Measurements from ENCODE around the gene DDC.

Gene DDC

DNA sequence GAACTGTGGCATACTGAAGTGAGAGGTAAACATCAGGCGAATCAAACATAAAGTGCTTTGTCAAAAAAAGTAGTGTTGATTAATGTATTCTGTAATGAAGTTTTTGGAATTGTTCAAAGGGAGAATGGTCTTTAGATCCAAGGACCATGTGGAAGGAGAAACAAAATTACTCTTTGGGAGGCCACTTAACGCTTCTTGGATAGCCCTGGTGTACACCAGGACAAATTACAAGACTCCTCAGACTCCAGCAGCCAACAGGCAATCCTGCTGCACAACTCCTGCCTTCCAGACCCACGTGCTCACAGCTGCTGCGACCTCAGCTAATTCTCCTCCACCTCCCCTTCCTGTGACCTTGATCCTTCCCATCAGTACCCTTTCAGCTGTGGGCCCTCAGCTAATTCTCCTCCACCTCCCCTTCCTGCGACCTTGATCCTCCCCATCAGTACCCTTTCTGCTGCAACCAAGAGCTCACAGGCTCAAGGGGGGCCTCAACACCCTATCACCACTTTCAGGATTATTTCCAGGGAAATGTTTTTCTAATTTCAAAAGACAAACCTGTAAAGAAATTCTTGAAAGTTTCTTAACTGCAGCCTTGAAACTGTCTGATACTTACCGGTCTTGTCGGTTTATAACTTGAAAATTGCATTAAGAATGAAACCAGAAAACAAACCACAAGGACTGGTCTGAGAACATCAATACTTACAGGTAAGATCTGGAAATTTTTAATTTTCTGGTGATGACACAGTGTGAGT lies 29.7 kb upstream of the DDC start:
- TF ChIP-seq, protein P1, sequence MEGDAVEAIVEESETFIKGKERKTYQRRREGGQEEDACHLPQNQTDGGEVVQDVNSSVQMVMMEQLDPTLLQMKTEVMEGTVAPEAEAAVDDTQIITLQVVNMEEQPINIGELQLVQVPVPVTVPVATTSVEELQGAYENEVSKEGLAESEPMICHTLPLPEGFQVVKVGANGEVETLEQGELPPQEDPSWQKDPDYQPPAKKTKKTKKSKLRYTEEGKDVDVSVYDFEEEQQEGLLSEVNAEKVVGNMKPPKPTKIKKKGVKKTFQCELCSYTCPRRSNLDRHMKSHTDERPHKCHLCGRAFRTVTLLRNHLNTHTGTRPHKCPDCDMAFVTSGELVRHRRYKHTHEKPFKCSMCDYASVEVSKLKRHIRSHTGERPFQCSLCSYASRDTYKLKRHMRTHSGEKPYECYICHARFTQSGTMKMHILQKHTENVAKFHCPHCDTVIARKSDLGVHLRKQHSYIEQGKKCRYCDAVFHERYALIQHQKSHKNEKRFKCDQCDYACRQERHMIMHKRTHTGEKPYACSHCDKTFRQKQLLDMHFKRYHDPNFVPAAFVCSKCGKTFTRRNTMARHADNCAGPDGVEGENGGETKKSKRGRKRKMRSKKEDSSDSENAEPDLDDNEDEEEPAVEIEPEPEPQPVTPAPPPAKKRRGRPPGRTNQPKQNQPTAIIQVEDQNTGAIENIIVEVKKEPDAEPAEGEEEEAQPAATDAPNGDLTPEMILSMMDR (IDR thresholded peaks at IDR 0.05; ENCODE audit: borderline replicate concordance, insufficient read depth, low read depth, low read length) = no peak
- H3K4me3 ChIP-seq (ENCODE audit: low read depth, low read length) = no peak overlapping the region

DNA sequence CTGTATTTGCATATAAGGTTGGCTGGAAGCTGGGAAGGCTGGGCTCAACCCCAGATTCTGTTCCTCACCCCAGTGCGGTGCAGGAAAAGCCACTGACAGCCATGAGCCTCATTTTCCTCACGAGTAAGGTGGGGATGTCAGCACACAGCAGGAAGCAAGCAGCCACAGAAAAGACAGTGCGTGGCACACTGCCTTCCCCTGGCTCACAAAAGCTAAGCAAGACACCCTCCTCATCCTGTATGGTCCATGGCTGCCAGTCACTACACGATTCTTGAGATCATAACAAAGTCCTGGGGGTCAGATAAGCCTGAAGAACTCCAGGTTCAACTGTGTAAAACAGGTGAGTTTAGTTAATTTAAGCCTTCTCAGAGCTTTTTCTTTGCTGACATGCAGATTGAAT lies 28.9 kb upstream of the DDC start:
- TF ChIP-seq, protein P1 (IDR thresholded peaks at IDR 0.05; ENCODE audit: borderline replicate concordance, insufficient read depth, low read depth, low read length) = no peak
- no peak overlapping the region for H3K4me3 ChIP-seq (ENCODE audit: low read depth, low read length)

GRCh38 chr7:50592940-50593339 lies 27.7 kb upstream of the DDC start:
- H3K4me3 ChIP-seq (ENCODE audit: low read depth, low read length) = no peak overlapping the region
- TF ChIP-seq, protein P1 (IDR thresholded peaks at IDR 0.05; ENCODE audit: borderline replicate concordance, insufficient read depth, low read depth, low read length) = no peak

- H3K4me3 ChIP-seq (ENCODE audit: low read depth, low read length) = no peak overlapping the region
- TF ChIP-seq, protein P1 (IDR thresholded peaks at IDR 0.05; ENCODE audit: borderline replicate concordance, insufficient read depth, low read depth, low read length) = no peak
Observed at GRCh38 chr7:50591480-50592438, 26.6 kb upstream of the DDC start.

DNA sequence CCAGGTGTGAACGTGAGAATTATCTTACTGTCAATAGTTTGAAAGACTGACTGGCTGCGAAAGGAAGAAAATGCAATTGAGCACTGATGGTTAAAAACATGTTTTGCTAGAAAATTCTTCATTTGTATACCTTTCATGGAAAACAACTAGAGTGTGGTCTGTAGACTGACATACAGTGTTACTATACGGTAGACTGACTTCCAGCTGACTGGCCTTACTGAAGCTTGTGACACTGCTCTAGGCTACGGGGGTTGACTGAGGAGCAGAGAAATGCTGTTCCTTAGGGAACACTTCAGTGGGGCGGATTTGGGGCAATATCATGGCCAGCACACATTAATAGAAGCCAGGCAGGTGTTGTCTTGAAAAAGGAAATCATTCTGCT lies 25.9 kb upstream of the DDC start:
- TF ChIP-seq, protein P1 (IDR thresholded peaks at IDR 0.05; ENCODE audit: borderline replicate concordance, insufficient read depth, low read depth, low read length) = no peak
- H3K4me3 ChIP-seq (ENCODE audit: low read depth, low read length) = no peak overlapping the region

GRCh38 chr7:50590535-50590934 lies 25.3 kb upstream of the DDC start:
- TF ChIP-seq, protein P1 (IDR thresholded peaks at IDR 0.05; ENCODE audit: borderline replicate concordance, insufficient read depth, low read depth, low read length) = no peak

More at GRCh38 chr7:50590535-50590934, 25.3 kb upstream of the DDC start:
- no peak overlapping the region for H3K4me3 ChIP-seq (ENCODE audit: low read depth, low read length)
